Measurements from ENCODE around the gene RNF213.

The RNF213 gene

GRCh38 chr17:80433916-80434666 is 173.4 kb downstream of the RNF213 start:
- Histone ChIP-seq H3K27me3 (no peaks in the 10 kb centered on the region), H3K4me1 (ENCODE audit: control insufficient read depth in 1 of 2, insufficient read depth in 1 of 2, low read depth in 1 of 2, low read length in 1 of 2) (no peaks in the 10 kb centered on the region), H3K4me3 (ENCODE audit: low read depth in 1 of 2, low read length in 1 of 2) (no peak overlapping the region), H3K9me3 (no peaks in the 10 kb centered on the region), H3K27ac (no peak overlapping the region), H3K36me3 (no peaks in the 10 kb centered on the region)
- TF ChIP-seq CTCF (IDR thresholded peaks at IDR 0.05) = no peak

GRCh38 chr17:80437532-80437931 is 176.9 kb downstream of the RNF213 start:
- Histone ChIP-seq H3K9me3 (no peaks in the 10 kb centered on the region), H3K27ac (no peak overlapping the region), H3K27me3 (no peaks in the 10 kb centered on the region), H3K36me3 (no peaks in the 10 kb centered on the region), H3K4me3 (ENCODE audit: low read depth in 1 of 2, low read length in 1 of 2) (no peak overlapping the region), H3K4me1 (ENCODE audit: control insufficient read depth in 1 of 2, insufficient read depth in 1 of 2, low read depth in 1 of 2, low read length in 1 of 2) (no peaks in the 10 kb centered on the region)
- TF ChIP-seq CTCF (IDR thresholded peaks at IDR 0.05) = no peak

DNA sequence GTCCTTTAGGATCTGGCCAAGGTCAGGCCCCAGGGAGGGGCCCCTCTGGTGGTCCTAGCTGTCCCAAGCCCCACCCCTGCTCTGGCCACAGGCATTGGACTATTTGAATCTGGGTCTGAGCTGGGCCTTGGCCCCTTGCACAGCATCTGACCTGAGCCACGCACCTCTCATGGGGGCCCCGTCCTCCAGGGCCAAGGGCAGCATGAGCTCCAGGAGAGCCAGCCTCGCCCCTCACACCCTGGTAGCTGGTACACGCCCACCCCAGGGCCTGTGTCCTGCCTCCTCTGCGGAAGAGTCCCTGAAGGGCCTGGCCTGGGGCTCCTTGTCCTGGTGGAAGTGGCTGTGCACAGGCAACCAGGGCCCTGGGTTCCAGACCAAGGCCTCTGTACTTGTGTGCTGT is 178.2 kb downstream of the RNF213 start:
- H3K4me3 ChIP-seq (ENCODE audit: low read depth in 1 of 2, low read length in 1 of 2) = no peak overlapping the region
- TF ChIP-seq CTCF (IDR thresholded peaks at IDR 0.05) = no peak
- no peaks in the 10 kb centered on the region for H3K4me1 ChIP-seq (ENCODE audit: control insufficient read depth in 1 of 2, insufficient read depth in 1 of 2, low read depth in 1 of 2, low read length in 1 of 2)
- H3K36me3 ChIP-seq = no peaks in the 10 kb centered on the region
- H3K27ac ChIP-seq = no peak overlapping the region
- peaks cover 6% of the 10 kb centered on the region for H3K27me3 ChIP-seq
- H3K9me3 ChIP-seq = no peaks in the 10 kb centered on the region

- Histone ChIP-seq H3K36me3 (no peaks in the 10 kb centered on the region), H3K4me1 (ENCODE audit: control insufficient read depth in 1 of 2, insufficient read depth in 1 of 2, low read depth in 1 of 2, low read length in 1 of 2) (no peaks in the 10 kb centered on the region)
- no peak for TF ChIP-seq CTCF (IDR thresholded peaks at IDR 0.05)
Observed at GRCh38 chr17:80439499-80439898, 178.8 kb downstream of the RNF213 start.

DNA sequence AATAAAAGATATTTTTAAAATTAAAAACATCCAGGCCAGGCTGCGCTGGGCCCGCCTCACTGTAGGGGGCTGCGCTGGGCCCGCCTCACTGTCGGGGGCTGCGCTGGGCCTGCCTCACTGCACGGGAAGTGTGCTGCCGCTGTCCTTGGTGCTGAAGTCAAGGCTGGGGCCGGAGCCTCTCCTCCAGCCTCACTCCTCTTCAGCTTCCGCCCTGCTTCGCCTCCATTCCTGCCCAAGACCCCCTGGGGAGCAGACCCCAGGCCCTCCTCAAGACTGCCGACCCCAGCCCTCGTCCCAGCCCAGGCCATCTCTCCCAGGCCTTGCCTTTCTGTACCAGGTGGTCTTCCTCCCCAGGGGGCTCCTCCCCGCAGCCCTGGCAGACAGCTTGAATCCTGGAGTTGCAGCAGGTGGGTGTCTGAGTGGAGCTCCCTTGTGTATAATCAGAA is 180.5 kb downstream of the RNF213 start:
- TF ChIP-seq CTCF (IDR thresholded peaks at IDR 0.05) = no peak
- H3K27ac ChIP-seq = no peak overlapping the region
- H3K27me3 ChIP-seq = peaks cover 6% of the 10 kb centered on the region
- no peaks in the 10 kb centered on the region for H3K4me1 ChIP-seq (ENCODE audit: control insufficient read depth in 1 of 2, insufficient read depth in 1 of 2, low read depth in 1 of 2, low read length in 1 of 2)
- no peaks in the 10 kb centered on the region for H3K36me3 ChIP-seq
- no peaks in the 10 kb centered on the region for H3K9me3 ChIP-seq
- H3K4me3 ChIP-seq (ENCODE audit: low read depth in 1 of 2, low read length in 1 of 2) = no peak overlapping the region

More at GRCh38 chr17:80439499-80439898, 178.8 kb downstream of the RNF213 start:
- no peaks in the 10 kb centered on the region for H3K9me3 ChIP-seq
- peaks cover 6% of the 10 kb centered on the region for H3K27me3 ChIP-seq
- H3K4me3 ChIP-seq (ENCODE audit: low read depth in 1 of 2, low read length in 1 of 2) = no peak overlapping the region
- H3K27ac ChIP-seq = no peak overlapping the region
